Hepatocyte (in vitro differentiated cells): ENCODE data around the gene SLC8B1.

Experiments used
- CTCF ChIP-seq: fragments of 200-600 bp; sonication (generic); IDR thresholded peaks from 2 replicates; pipeline ENCODE4 v1.5.1; 2016; ENCODE audit warnings: antibody characterized with exemption, mild to moderate bottlenecking; ENCODE audit not compliant: poor library complexity
- EZH2 ChIP-seq: fragments of 200-600 bp; sonication (generic); IDR thresholded peaks from 2 replicates; pipeline ENCODE4 v1.6.1; 2016; ENCODE audit warnings: antibody characterized with exemption, mild to moderate bottlenecking, borderline replicate concordance

- TF ChIP-seq CTCF, result no peak
- TF ChIP-seq EZH2, result no peak
These were observed 72.2 kb downstream of the SLC8B1 start for GRCh38 chr12:113262710-113263109.
